Measurements from ENCODE around the gene CDH23. TPM values are rescaled to one million over a fixed set of nuclear protein-coding genes. Genes with fewer than 3 reads are reported as not detected.

Gene CDH23
- total RNA-seq, 3 donors from 2014 or later = 1.8 to 3.6 (median 3.0) TPM

- Histone ChIP-seq H3K9me3 (no peaks in the 10 kb centered on the region), H3K4me3 (no peak overlapping the region), H3K36me3 (ENCODE audit: low read depth) (no peaks in the 10 kb centered on the region), H3K4me1 (ENCODE audit: low read depth) (no peaks in the 10 kb centered on the region)
- no peak for TF ChIP-seq CTCF (IDR thresholded peaks at IDR 0.05)
- no peak for ATAC-seq
- intact Hi-C loops (cut with DNase I, micrococcal nuclease) = loop anchor here in 1 of 2 donors (10.0 kb wide), 1 partner anchor 281 kb away; no protein-coding TSS in a partner anchor
- no peak for DNase-seq
These were observed 208.7 kb downstream of the CDH23 start for GRCh38 chr10:71605263-71605962.

DNA sequence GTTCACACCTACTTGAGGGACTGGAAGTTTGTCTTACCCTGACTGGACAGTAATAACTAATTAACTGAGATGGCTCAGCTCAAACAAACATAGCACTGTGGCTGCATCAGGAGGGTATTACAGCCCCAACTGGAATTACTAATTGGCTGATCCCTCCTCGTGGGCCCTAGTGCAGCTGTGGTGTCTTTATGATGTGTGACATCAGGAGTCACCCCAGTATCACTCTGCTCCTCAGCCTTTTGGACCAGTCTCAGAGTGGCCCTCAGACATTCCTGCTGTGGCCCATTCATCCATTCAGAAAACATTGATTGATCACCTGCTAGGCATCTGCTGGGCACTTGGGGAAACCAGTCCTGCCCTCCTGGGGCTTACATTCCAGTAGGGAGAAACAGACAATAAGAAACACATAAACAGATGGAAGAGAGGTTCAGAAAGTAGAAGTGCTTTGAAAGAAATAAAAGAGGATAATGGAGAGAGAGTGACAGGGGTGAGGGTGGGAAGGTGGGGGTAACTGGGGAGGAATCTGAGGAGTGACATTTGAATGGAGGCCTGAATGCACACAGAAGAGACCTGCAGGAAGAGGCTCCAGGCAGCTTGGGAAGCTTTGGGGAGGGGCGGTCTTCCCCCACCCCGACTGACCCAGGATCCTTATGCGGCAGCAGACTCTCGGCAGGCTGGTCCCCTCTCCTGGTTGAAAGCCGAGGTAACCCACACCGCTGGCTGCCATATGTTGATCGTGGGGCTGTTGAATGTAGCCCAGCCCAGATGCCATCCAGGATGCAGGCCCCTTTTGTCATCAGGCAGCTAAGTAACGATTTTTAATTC lies 209.7 kb downstream of the CDH23 start:
- H3K36me3 ChIP-seq (ENCODE audit: low read depth) = no peaks in the 10 kb centered on the region
- H3K9me3 ChIP-seq = no peaks in the 10 kb centered on the region
- DNase-seq (no peak), ATAC-seq (no peak)
- H3K4me3 ChIP-seq = no peak overlapping the region
- no peaks in the 10 kb centered on the region for H3K4me1 ChIP-seq (ENCODE audit: low read depth)
- intact Hi-C loops (cut with DNase I, micrococcal nuclease) = loop anchor here in 1 of 2 donors (10.0 kb wide), 1 partner anchor 282 kb away; no protein-coding TSS in a partner anchor
- no peak for TF ChIP-seq CTCF (IDR thresholded peaks at IDR 0.05)

DNA sequence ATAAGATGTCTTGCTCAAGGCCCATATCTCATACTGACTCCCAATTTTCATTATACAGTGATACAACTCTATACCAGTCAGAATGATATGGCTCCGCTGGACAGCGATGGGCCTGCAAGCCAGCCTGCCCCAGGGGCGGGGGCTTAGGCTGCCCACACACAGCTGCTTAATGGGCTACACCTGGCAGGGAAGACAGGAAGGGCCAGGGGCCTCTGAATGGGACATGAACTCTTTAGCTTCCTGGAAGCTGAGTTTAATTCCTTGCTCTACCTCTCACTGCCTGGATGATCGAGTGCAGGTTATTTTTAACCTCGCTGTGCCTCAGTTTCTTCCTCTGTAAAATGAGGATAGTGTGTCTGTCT lies 210.3 kb downstream of the CDH23 start:
- H3K9me3 ChIP-seq = no peaks in the 10 kb centered on the region
- ATAC-seq (no peak), DNase-seq (no peak)
- no peak overlapping the region for H3K4me3 ChIP-seq
- intact Hi-C loops (cut with DNase I, micrococcal nuclease) = loop anchor here in 1 of 2 donors (10.0 kb wide), 1 partner anchor 282 kb away; no protein-coding TSS in a partner anchor
- H3K4me1 ChIP-seq (ENCODE audit: low read depth) = no peaks in the 10 kb centered on the region
- H3K36me3 ChIP-seq (ENCODE audit: low read depth) = no peaks in the 10 kb centered on the region
- no peak for TF ChIP-seq CTCF (IDR thresholded peaks at IDR 0.05)

GRCh38 chr10:71608819-71609768 lies 212.4 kb downstream of the CDH23 start:
- H3K9me3 ChIP-seq = no peaks in the 10 kb centered on the region
- intact Hi-C loops (cut with DNase I, micrococcal nuclease) = loop anchor here in 1 of 2 donors (10.0 kb wide), 1 partner anchor 284 kb away; no protein-coding TSS in a partner anchor
- TF ChIP-seq CTCF (IDR thresholded peaks at IDR 0.05) = peak; percentile 63
- H3K36me3 ChIP-seq (ENCODE audit: low read depth) = no peaks in the 10 kb centered on the region
- ATAC-seq (peak; percentile 37), DNase-seq (peak; percentile 73 to 93 (median 84))
- H3K4me1 ChIP-seq (ENCODE audit: low read depth) = peaks cover 7% of the 10 kb centered on the region
- H3K4me3 ChIP-seq = no peak overlapping the region

- Histone ChIP-seq H3K36me3 (ENCODE audit: low read depth) (no peaks in the 10 kb centered on the region), H3K4me1 (ENCODE audit: low read depth) (peaks cover 7% of the 10 kb centered on the region), H3K9me3 (no peaks in the 10 kb centered on the region), H3K4me3 (no peak overlapping the region)
- no peak for TF ChIP-seq CTCF (IDR thresholded peaks at IDR 0.05)
- ATAC-seq (no peak), DNase-seq (no peak)
- intact Hi-C loops (cut with DNase I, micrococcal nuclease) = no loop called here
These were observed 213.9 kb downstream of the CDH23 start for GRCh38 chr10:71610651-71611050.
